Lower lobe of right lung (tissue), 2 donors: Measurements from ENCODE around the gene TBATA. TPM values are rescaled to one million over a fixed set of nuclear protein-coding genes. Genes with fewer than 3 reads are reported as not detected.

Source experiments
- ATAC-seq, 2 donors: fragments of 200-7000 bp; cut with Tn5 transposase; one replicate each; pipeline ENCODE4 v1.9.1; 2020 to 2022; ENCODE audit warnings: mild to moderate bottlenecking in 2 of 2, moderate library complexity in 2 of 2
- DNase-seq: peaks from one replicate; pipeline ENCODE4 v3.0.0-alpha.2; 2020
- H3K27ac ChIP-seq: fragments of 200-600 bp; one replicate; pipeline ENCODE4 v1.8.0; 2022
- H3K27me3 ChIP-seq: fragments of 200-600 bp; one replicate; pipeline ENCODE4 v1.8.0; 2022; ENCODE audit warnings: low read depth
- H3K36me3 ChIP-seq: fragments of 200-600 bp; one replicate; pipeline ENCODE4 v1.8.0; 2022; ENCODE audit warnings: mild to moderate bottlenecking
- H3K4me1 ChIP-seq: fragments of 200-600 bp; one replicate; pipeline ENCODE4 v1.8.0; 2022
- H3K4me3 ChIP-seq: fragments of 200-600 bp; one replicate; pipeline ENCODE4 v1.8.0; 2022; ENCODE audit warnings: mild to moderate bottlenecking
- H3K9me3 ChIP-seq: fragments of 200-600 bp; one replicate; pipeline ENCODE4 v1.8.0; 2022
- CTCF ChIP-seq: fragments of 200-600 bp; IDR thresholded peaks from one replicate; pipeline ENCODE4 v1.8.0; 2022; ENCODE audit warnings: antibody characterized with exemption, mild to moderate bottlenecking
- intact Hi-C: fragments of 100-400 bp; cut with DNase I; formaldehyde crosslinking; loops from one replicate; pipeline ENCODE4 v1.11.0; 2022
- total RNA-seq: library from RNA; stranded (reverse); fragmentation: NEBNext Ultra II Directional; extraction: Animal tissue kit (Norgen Biotek cat#: 25700); gene quantifications from one replicate; pipeline ENCODE4 v1.2.1, GENCODE V29; 2021
- donor health status: DM: no; HTN: yes; CAD: no; lungs with severe emphysema.

The TBATA gene
- total RNA-seq, 1 donor from 2014 or later, result not detected

GRCh38 chr10:70814126-70814525 lies 28.9 kb upstream of the TBATA start:
- peaks cover 13% of the 10 kb centered on the region for H3K36me3 ChIP-seq
- intact Hi-C loops, result loop anchor here (10.0 kb wide), 1 partner anchor 71 kb away; the partner anchor contains the start of gene PCBD1
- no peaks in the 10 kb centered on the region for H3K9me3 ChIP-seq
- no peak for ATAC-seq
- no peak overlapping the region for H3K27ac ChIP-seq
- H3K27me3 ChIP-seq, result no peaks in the 10 kb centered on the region
- H3K4me3 ChIP-seq, result no peak overlapping the region
- DNase-seq, result no peak
- peaks cover 23% of the 10 kb centered on the region for H3K4me1 ChIP-seq
- no peak for TF ChIP-seq CTCF

- H3K9me3 ChIP-seq, result no peaks in the 10 kb centered on the region
- DNase-seq (no peak), ATAC-seq (no peak)
- intact Hi-C loops, result loop anchor here (10.0 kb wide), 1 partner anchor 72 kb away; the partner anchor contains the start of gene PCBD1
- TF ChIP-seq CTCF, result no peak
- no peak overlapping the region for H3K4me3 ChIP-seq
- peaks cover 18% of the 10 kb centered on the region for H3K4me1 ChIP-seq
- H3K27me3 ChIP-seq, result no peaks in the 10 kb centered on the region
- H3K27ac ChIP-seq, result no peak overlapping the region
- peaks cover 7% of the 10 kb centered on the region for H3K36me3 ChIP-seq
These were observed 27.6 kb upstream of the TBATA start for GRCh38 chr10:70812814-70813213.

GRCh38 chr10:70811881-70812280 lies 26.7 kb upstream of the TBATA start:
- no peak for TF ChIP-seq CTCF
- intact Hi-C loops, result loop anchor here (10.0 kb wide), 1 partner anchor 73 kb away; the partner anchor contains the start of gene PCBD1
- Histone ChIP-seq H3K9me3 (no peaks in the 10 kb centered on the region), H3K27me3 (no peaks in the 10 kb centered on the region), H3K36me3 (no peaks in the 10 kb centered on the region), H3K4me3 (no peak overlapping the region), H3K4me1 (peaks cover 11% of the 10 kb centered on the region), H3K27ac (no peak overlapping the region)
- DNase-seq (no peak), ATAC-seq (no peak)

- intact Hi-C loops, result loop anchor here (10.0 kb wide), 1 partner anchor 74 kb away; the partner anchor contains the start of gene PCBD1
- Histone ChIP-seq H3K4me1 (peaks cover 7% of the 10 kb centered on the region), H3K27me3 (no peaks in the 10 kb centered on the region), H3K36me3 (no peaks in the 10 kb centered on the region), H3K27ac (no peak overlapping the region), H3K4me3 (no peak overlapping the region), H3K9me3 (no peaks in the 10 kb centered on the region)
- no peak for DNase-seq
- TF ChIP-seq CTCF, result no peak
- no peak for ATAC-seq
These were observed 25.8 kb upstream of the TBATA start for GRCh38 chr10:70810967-70811366.

- DNase-seq, result no peak
- H3K27ac ChIP-seq, result no peak overlapping the region
- no peaks in the 10 kb centered on the region for H3K27me3 ChIP-seq
- no peaks in the 10 kb centered on the region for H3K9me3 ChIP-seq
- H3K36me3 ChIP-seq, result no peaks in the 10 kb centered on the region
- ATAC-seq, result no peak
- no peak for TF ChIP-seq CTCF
- intact Hi-C loops, result loop anchor here (10.0 kb wide), 1 partner anchor 75 kb away; the partner anchor contains the start of gene PCBD1
- no peak overlapping the region for H3K4me3 ChIP-seq
- H3K4me1 ChIP-seq, result no peaks in the 10 kb centered on the region
These were observed 24.5 kb upstream of the TBATA start for GRCh38 chr10:70809726-70810125.
